NCI-H2107 treated with DMSO at 0.1 percent for 48 hours (cell line): ENCODE results near the gene CFAP92.
A peak's percentile ranks its signal among the peaks of the same experiment; 100 is the strongest.
"Not testable (repeated sequence)": the region's sequence is repeated elsewhere in the genome, so short reads cannot be mapped to it uniquely, and the experiment has no call there.

Experiments used
- DNase-seq: peaks from one replicate; lab custom pipeline; 2025; ENCODE audit not compliant: unreplicated experiment; lab: John Stamatoyannopoulos, UW

CFAP92 gene

DNA sequence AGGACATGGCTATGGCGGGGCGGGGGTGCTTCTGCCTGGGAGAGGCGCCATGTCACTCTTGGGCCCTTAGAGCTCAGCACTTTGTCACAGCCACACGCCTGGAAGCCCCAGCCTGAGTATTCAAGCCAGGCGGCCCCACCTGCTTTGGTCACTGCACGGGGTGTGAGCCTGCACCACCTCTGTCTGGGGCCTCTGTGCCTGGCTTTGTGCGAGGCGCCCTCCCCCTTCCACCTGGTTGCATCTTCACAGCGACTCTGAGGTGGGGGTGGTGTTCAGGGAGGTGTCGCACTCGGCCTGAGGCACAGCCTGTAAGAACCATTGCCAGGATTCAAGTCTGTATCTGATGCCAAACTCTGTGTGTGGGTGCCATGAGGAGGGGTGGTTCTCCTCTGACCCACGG is 90.4 kb downstream of the CFAP92 start:
- DNase-seq: no peak

DNA sequence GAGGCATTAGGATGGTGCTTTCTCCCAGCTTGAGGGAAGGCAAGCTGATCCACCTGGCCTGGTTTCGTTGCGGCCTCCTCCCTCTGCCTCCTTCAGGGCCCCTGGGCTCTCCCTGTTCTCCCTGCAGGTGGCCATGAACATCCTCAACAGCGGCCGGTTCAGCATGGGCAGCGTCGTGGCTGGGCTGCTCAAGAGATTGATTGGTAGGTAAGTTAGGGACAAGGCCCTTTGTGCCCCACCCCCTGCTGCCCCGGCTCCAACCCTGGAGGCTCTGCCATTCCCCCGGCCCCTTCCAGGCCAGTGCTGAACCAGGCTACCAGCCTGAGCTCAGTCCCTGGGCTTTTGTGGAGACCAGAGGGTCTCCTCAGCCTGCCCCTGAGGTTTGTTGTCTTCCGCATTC is 91.5 kb downstream of the CFAP92 start:
- no peak for DNase-seq

DNA sequence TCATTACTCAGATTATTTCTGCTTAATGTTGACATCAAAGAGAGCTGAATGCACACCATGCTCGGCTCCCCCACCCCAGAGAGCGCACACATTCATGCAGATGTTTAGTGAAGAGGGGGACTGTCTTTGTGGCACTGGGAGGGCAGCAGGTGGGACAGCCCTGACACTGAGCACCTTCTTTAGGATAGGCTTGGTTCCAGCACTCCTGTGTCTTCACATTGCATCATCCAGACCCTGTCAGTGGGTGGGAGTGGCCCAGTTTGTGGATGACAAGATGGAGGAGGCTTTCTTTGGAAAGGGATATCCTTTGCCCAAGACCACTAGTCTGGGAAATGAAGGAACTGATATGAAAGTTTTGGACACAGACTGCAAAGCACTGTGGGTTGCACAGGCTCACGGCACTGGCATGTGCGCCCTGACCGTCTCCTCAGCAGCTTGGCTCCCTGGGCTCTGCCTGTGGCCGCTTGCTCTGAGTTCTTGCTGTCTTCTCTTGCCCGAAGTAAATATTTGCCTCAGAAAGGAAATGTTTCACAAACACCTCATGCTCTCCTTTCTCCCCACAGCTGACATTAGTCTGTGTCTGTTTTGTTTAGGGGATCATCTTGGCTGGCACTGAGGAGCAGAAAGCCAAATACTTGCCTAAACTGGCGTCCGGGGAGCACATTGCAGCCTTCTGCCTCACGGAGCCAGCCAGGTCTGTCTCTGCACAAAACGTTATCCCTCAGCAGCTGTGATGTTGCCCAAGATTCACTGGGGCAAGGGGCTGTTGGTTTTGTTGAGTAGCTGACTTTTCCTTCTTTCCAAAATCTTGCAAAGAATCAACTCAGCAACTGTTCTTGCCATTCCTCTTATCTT is 97.8 kb downstream of the CFAP92 start:
- DNase-seq: no peak

DNA sequence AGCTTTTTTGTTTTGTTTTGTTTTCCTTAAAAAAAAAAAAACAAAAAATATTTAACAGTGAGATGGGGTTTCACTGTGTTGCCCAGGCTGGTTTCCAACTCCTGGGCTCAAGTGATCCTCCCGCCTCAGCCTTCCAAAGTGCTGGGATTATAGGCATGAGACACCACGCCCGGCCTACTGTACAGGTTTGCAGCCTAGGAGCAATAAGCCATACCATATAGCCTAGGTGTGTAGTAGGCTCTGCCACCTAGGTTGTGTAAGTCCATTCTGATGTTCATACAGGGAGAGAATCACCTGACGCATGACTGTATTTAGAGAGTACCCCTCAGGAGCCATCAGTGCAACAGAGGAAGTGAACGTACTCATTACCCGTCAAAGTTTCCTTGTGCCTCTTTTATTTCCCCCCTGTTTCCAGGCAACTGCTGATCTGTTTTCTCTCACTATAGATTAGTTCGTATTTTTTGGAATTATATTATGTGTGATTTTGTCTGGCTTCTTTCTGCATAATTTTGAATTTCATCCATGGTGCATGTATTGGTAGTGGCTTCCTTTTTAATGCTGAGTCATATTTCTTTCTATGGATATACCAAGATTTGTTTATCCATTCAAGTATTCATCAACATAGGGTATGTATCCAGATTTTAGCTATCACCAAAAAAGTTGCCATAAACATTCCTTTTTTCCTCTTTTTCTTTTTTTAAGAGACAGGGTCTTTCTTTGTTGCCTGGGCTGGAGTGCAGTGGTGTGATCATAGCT is 104.6 kb downstream of the CFAP92 start:
- DNase-seq: no peak

DNA sequence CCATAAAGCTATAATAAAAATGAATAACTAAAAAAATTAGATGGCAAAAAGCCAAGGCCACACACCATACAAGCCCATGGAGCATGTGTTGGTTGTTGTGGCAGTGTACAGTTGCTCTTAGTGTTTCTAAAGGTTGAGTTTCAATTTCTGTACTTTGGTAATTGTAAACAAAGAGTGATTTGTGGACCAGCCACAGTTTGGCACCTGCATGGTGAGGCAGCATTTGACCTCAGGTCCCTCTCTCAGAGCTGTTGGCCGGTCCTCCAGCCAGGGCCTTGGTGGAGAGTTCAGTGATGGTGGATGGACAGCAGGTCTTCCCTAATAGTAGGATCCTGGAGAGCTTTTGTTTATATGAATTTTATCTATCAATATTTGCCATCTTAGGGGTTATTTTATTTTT is 108.9 kb downstream of the CFAP92 start:
- DNase-seq: no peak

DNA sequence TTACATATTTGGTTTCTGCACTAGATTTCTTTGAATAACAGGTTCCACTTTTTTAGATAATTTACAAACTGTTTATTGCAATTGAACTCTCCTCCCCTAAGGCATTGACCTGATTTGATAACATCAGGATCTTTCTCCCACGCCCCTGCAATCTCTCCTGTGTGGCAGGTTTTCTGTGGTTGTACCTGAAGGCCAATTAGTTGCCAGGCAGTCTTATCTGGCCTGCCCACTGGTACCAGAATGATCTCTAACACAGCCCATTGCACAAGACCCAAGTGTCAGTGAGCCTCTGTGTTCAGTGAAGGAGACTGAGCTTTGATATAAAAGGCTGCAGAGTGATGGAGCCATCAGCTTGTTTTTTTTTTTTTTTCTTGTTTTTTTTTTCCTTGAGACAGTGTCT is 111.2 kb downstream of the CFAP92 start:
- no peak for DNase-seq

DNA sequence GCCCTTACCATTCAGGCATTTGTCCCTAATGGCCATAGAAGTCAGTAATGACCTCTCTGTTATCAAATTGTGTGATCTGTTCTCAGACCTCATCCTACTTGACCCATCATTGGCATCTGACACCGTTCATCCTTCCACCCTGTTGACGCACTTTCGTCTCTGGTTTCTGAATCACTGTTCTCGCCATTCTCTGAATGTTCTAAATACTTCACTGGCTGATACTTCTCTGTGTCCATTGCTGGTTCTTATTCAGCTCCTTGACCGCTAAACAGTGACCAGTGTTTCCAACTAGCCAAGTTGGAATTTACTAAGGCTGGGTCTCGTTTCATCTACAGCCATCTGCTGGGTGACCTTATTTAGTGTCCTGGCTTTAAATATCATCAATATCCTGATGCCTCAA is 112.3 kb downstream of the CFAP92 start:
- no peak for DNase-seq

DNA sequence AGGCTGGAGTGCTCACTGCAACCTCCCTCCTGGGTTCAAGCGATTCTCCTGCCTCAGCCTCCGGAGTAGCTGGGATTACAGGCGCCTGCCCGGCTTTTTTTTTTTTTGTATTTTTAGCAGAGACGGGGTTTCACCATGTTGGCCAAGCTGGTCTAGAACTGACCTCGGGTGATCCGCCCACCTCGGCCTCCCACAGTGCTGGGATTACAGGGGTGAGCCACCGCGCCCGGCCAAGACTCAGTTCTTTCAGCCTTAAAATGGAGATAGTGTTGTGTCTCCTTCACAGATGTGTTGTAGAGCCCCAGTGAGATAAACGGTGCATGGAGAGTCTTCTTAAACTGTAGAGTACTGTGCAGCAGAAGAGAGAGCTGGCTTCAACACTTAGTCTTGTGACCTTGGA is 113.4 kb downstream of the CFAP92 start:
- DNase-seq: not testable (repeated sequence)

DNA sequence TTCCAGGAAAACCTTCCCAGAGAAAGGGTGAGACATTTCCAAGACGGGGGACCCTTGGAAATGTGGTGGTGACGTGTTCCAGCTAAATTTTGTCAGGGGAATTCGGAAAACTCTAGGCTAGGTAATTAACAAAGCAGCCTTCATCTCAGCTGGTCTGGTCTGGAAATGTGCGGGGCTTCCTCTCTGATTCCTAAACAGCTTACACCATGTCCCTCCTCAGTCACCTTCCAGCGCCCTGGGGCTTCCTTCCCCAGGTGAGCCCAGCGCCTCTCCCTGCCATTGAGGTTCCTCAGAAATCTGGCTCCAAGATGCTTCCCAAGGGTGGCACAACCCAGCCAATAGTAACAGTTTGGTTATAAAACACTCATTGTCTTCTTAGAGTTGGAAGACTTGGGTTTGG is 113.9 kb downstream of the CFAP92 start:
- no peak for DNase-seq

DNA sequence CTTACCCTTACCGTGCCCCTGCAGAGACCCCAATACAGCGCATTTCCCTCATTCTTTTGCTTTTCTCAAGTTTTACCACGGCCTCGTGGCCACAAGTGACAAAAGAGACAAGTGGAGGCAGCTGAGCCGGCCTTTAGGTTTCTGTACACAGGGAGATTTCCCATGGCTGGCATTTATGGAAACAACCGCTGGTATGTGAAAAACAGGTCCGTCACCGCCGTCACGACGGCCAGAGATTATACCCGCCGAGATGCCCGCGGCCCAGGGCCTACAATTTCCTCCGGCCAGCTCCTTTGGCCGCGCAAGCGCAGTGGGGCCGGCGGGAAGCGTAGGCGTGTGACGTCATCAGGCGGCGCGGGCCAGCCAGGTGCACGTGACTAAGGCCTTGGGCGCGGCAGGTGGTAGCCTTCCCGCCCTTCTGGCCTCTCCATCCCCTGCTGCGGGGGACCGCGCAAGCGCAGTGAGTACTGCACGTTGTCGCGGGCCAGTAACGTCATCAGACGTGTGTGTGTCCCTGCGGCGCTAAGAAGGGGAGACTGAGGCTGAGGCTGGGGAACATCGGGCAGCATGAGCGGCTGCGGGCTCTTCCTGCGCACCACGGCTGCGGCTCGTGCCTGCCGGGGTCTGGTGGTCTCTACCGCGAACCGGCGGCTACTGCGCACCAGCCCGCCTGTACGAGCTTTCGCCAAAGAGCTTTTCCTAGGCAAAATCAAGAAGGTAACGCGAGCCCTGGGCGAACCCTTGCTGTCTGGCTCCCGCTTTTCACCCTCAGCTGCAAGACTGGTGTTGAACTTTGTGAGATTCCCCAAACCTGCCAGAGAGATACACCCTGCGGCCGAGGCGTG is 114.5 kb downstream of the CFAP92 start, which contains the start of gene ACAD9:
TSS of gene ACAD9 (plus strand) at position 496 of the 845 bp plus-strand sequence. CDS start at position 568, 72 bp downstream.
- peak; percentile 96 for DNase-seq

DNA sequence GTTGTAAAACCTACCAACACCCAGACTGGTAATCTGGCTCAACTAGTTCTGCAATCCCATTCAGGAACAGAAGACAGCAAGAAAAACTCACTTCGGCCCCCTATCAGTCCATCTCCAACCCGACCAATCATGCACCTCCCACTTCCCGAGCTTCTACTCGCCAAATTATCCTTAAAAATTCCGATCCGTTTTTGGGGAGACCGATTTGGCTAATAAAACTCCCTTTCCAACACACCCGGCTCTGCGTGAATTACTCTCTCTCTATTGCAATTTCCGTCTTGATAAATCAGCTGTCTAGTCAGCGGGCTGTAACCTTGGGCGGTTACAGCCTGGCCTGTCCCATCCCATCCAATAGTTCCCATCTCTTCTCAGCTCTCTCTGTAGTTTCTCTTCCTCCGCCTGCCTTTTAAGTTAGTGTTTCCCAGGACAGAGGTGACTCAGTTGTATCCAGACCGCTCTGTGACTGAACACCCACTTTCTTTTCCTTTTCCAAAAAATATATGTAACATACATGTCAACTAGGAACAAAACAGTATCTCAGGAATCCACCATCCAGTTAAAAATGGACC is 115.2 kb downstream of the CFAP92 start:
- DNase-seq: peak; percentile 44

DNA sequence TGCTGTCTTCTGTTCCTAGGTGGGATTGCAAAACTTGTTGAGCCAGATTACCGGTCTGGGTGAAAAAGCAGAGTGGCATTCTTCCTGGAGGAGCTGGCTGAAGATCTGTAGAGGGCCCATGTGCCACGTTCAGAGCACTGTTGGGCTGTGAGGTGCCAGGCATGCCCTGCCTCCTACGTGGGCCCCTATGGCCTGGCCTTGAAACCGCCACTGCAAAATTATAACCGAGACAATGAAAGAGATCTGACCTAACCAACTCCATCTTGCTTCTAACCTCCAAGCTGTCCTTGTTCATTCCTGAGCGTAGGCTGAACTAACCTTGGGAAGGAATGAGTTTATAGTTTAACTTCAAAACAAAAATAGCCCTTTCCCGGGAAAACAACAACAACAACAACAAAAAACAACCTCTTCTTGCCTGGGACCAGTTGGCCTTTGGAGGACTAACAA is 115.8 kb downstream of the CFAP92 start:
- no peak for DNase-seq

DNA sequence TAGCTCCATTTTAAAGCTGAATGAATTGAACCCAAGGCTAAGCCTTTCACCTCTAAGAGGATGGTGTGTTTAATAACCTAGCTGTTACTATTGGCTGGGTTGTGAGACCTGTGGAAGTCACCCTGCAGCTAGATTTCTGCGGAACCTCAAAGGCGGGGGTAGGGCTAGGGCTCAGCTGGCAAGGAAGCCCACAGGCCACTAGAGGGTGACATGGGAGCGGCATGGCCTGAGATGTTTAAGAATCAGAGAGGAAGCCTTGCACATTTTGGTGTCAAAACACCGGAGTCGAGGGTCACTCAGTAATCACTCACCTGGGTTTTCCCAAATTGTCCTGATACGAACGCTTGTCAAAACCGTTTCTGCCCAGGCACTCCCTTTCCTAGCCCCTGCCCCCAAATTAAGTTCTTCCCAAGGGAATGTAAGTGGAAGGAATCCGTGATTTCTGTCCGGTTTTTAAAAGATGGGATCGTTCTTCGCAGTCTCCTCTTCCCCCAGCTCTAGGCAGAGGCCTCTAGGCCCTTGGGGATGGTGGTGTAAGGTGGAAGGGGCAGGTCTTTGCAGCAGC is 118.2 kb downstream of the CFAP92 start:
- DNase-seq: peak; percentile 56

DNA sequence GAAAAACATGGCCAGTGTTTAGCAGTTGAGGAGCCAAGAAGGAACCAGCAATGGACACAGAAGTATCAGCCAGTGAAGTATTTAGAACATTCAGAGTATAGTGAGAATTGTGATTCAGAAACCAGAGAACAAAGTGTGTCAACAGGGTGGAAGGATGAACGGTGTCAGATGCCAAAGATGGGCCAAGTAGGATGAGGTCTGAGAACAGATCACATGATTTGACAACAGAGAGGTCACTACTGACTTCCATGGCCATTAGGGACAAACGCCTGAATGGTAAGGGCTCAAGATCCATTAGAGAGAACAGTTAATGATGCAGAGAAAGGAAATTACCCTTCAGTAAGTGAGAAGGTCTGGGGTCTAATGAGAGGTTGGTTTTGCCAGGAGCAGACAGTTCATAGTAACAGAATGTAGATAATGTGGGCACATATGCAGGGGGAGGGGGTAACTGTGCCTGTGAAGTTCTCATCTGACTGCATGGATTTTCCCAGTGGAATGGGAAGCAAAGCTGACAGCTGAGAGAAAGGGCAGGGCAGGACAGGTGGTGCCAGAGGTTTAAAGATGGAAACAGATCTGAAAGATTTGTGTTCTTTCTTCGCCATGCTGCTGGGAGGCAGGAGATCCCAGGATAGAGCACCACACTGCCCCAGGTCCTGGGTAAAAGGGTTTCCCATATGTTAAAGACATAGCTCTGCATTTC is 119.2 kb downstream of the CFAP92 start:
- DNase-seq: no peak

DNA sequence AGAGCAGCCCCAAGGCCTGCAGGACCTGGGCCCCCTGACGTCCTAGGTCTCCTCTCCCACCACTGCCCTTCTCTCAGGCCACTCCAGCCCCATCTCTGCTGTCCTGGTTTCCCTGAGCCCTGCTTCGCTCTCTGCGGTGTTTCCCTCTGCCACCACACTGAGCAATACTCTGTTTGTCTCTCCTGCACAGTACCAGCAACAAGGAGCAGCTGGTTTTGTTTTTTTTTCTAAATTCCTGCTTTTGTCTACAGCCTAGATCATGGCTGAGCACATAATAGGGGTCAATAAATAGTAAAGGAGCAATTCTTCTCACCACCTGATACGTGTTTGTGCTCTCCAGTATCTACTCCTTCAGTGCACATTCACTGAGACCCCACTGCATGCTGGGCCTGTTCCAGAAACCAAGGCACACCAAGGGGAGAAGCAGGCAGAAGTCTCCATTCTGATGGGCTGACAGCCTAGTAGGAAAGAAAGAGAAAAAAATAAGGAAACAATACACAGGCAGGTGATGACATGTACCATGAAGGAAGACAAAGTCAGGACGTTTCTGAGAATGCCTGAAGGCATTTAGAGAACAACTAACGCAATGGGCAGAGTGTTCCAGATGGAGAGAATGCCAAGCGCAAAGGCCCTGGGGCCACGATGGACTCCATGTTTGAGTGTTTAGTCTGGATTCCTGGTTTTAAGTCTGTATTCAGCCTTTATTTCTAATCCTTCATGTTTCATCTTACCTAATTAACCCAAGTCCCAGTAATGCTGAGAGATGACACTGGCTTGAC is 120.4 kb downstream of the CFAP92 start:
- DNase-seq: no peak

DNA sequence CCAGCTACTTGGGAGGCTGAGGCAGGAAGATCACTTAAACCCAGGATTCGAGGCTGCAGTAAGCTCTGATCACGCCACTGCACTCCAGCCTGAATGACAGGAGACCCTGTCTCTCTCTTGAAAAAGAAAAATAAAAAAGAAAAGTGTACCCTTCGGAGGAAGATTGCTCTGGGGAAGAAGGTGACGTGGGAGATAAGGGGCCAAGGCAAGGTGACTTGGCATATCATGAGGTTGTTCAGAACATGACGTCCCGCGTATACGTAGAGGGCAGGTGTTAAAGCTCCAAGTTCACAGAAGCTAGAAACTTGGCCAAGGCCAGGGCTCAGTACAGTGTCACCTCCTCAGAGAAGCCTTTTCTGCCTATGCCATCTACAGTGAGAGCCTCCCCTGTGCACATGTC is 121.1 kb downstream of the CFAP92 start:
- no peak for DNase-seq

DNA sequence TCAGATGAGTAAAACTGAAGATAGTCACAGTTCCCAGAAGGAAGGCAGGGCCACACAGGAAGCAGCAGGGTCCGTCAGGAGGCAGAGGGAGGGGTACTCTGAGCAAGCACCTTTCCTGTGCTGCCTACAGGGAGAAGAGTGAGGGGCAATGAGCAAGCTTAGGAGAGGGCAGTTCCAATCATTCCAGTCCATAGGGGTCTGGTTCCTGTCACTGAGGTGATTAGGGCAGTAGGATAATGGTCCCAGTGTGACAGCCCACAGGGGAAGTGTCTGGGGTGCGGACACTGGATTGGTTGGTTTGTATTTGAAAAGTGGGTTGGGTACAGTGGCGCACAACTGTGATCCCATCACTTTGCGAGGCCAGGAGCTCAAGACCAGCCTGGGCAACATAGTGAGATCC is 121.6 kb downstream of the CFAP92 start:
- no peak for DNase-seq

DNA sequence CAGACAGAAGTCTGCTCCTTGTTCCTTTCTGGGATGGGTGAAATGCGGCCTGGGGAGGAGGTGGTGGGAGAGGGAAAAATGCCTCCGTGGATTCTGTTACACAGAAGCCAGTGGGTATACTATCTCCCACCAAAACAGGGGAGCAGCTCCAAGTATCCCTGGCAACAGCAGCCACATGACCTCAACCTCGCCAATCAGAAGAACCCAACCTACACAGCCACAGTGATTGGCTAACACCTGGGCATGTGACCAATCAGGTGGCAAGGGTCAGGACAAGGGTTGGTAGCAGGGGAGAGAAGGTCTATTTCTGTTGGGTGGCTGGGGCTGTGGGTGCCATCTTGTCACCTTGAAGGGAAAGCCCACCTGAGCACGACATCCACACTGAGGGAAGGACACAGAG is 123.5 kb downstream of the CFAP92 start:
- DNase-seq: no peak
